ENCODE results near the gene KCNIP4. TPM values are rescaled to one million over a fixed set of nuclear protein-coding genes. Genes with fewer than 3 reads are reported as not detected.

The KCNIP4 gene
- total RNA-seq, 3 donors from 2014 or later (not counting 1 experiment from before 2014, with no cell fraction given) = not detected

DNA sequence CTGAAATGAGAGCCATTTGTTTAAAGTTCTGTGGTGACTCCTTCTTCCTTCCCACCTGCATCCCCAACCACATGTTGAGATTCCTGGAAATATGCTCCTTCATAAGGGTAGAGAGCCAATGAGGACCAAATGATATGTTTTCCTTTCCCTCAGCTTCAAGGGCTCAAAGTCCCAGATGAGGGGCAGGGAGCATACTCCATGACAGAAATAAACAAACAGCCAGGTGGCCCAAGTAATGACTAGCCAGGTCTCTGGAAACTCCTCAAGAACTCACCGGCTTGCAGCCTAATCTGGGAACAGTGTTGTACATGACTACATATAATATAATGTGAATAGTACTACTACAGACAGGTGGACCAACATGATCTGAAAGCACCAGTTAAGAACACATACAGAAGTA is 856.0 kb downstream of the KCNIP4 start:
- Histone ChIP-seq H3K36me3 (ENCODE audit: control insufficient read depth, insufficient read depth, low read length) (no peaks in the 10 kb centered on the region), H3K27me3 (ENCODE audit: control insufficient read depth, insufficient read depth, low read length) (no peaks in the 10 kb centered on the region), H3K9me3 (ENCODE audit: control insufficient read depth, insufficient read depth, low read length) (no peaks in the 10 kb centered on the region), H3K27ac (ENCODE audit: low read length) (no peak overlapping the region), H3K4me1 (ENCODE audit: control insufficient read depth, insufficient read depth, low read length) (peaks cover 3% of the 10 kb centered on the region), H3K4me3 (ENCODE audit: low read length) (no peak overlapping the region)
- ATAC-seq (no peak), DNase-seq (no peak)
- intact Hi-C loops (cut with micrococcal nuclease) = no loop called here
- 20% methylated on average over 1 of the region's 1 CpG for WGBS (ENCODE audit: insufficient coverage)
- H3K4me1 Mint-ChIP-seq = peaks cover 19 to 21% of the 10 kb centered on the region in 2 donors
- TF ChIP-seq, protein P1, sequence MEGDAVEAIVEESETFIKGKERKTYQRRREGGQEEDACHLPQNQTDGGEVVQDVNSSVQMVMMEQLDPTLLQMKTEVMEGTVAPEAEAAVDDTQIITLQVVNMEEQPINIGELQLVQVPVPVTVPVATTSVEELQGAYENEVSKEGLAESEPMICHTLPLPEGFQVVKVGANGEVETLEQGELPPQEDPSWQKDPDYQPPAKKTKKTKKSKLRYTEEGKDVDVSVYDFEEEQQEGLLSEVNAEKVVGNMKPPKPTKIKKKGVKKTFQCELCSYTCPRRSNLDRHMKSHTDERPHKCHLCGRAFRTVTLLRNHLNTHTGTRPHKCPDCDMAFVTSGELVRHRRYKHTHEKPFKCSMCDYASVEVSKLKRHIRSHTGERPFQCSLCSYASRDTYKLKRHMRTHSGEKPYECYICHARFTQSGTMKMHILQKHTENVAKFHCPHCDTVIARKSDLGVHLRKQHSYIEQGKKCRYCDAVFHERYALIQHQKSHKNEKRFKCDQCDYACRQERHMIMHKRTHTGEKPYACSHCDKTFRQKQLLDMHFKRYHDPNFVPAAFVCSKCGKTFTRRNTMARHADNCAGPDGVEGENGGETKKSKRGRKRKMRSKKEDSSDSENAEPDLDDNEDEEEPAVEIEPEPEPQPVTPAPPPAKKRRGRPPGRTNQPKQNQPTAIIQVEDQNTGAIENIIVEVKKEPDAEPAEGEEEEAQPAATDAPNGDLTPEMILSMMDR (IDR thresholded peaks at IDR 0.05) = no peak
- peaks cover 5% of the 10 kb centered on the region for H3K36me3 Mint-ChIP-seq
- H3K9me3 Mint-ChIP-seq = peaks cover 13 to 16% of the 10 kb centered on the region in 2 donors
- no peak overlapping the region for H3K27ac Mint-ChIP-seq
- no peak overlapping the region for H3K4me3 Mint-ChIP-seq
- no peaks in the 10 kb centered on the region for H3K27me3 Mint-ChIP-seq (ENCODE audit: low read depth in 2 of 2)

- Mint-ChIP-seq H3K27ac (peak overlapping the region; percentile 67 to 69), H3K4me3 (peak overlapping the region; percentile 60), H3K4me1 (peaks cover 19 to 21% of the 10 kb centered on the region in 2 donors), H3K9me3 (peaks cover 12 to 17% of the 10 kb centered on the region in 2 donors), H3K27me3 (ENCODE audit: low read depth in 2 of 2) (no peaks in the 10 kb centered on the region), H3K36me3 (peaks cover 5% of the 10 kb centered on the region)
- no peaks in the 10 kb centered on the region for H3K36me3 ChIP-seq (ENCODE audit: control insufficient read depth, insufficient read depth, low read length)
- ATAC-seq = peak; percentile 26 to 63 (median 30)
- H3K4me1 ChIP-seq (ENCODE audit: control insufficient read depth, insufficient read depth, low read length) = peaks cover 3% of the 10 kb centered on the region
- H3K9me3 ChIP-seq (ENCODE audit: control insufficient read depth, insufficient read depth, low read length) = no peaks in the 10 kb centered on the region
- H3K27ac ChIP-seq (ENCODE audit: low read length) = no peak overlapping the region
- no peak overlapping the region for H3K4me3 ChIP-seq (ENCODE audit: low read length)
- TF ChIP-seq, protein P1 (IDR thresholded peaks at IDR 0.05) = no peak
- intact Hi-C loops (cut with micrococcal nuclease) = no loop called here
- 24% methylated on average over 2 of the region's 4 CpGs for WGBS (ENCODE audit: insufficient coverage)
- no peak for DNase-seq
- H3K27me3 ChIP-seq (ENCODE audit: control insufficient read depth, insufficient read depth, low read length) = no peaks in the 10 kb centered on the region
Measured at GRCh38 chr4:21090094-21090666, 858.4 kb downstream of the KCNIP4 start.

GRCh38 chr4:21083413-21083812 is 865.2 kb downstream of the KCNIP4 start:
- Histone ChIP-seq H3K4me3 (ENCODE audit: low read length) (no peak overlapping the region), H3K4me1 (ENCODE audit: control insufficient read depth, insufficient read depth, low read length) (no peaks in the 10 kb centered on the region), H3K9me3 (ENCODE audit: control insufficient read depth, insufficient read depth, low read length) (no peaks in the 10 kb centered on the region), H3K36me3 (ENCODE audit: control insufficient read depth, insufficient read depth, low read length) (no peaks in the 10 kb centered on the region), H3K27me3 (ENCODE audit: control insufficient read depth, insufficient read depth, low read length) (no peaks in the 10 kb centered on the region), H3K27ac (ENCODE audit: low read length) (no peak overlapping the region)
- H3K27ac Mint-ChIP-seq = no peak overlapping the region
- H3K27me3 Mint-ChIP-seq (ENCODE audit: low read depth in 2 of 2) = no peaks in the 10 kb centered on the region
- TF ChIP-seq, protein P1 (IDR thresholded peaks at IDR 0.05) = no peak
- no peak overlapping the region for H3K4me3 Mint-ChIP-seq
- peaks cover 2 to 12% of the 10 kb centered on the region in 2 donors for H3K4me1 Mint-ChIP-seq
- H3K36me3 Mint-ChIP-seq = peaks cover 2% of the 10 kb centered on the region
- intact Hi-C loops (cut with micrococcal nuclease) = no loop called here
- DNase-seq (no peak), ATAC-seq (no peak)
- peaks cover 7 to 10% of the 10 kb centered on the region in 2 donors for H3K9me3 Mint-ChIP-seq

DNA sequence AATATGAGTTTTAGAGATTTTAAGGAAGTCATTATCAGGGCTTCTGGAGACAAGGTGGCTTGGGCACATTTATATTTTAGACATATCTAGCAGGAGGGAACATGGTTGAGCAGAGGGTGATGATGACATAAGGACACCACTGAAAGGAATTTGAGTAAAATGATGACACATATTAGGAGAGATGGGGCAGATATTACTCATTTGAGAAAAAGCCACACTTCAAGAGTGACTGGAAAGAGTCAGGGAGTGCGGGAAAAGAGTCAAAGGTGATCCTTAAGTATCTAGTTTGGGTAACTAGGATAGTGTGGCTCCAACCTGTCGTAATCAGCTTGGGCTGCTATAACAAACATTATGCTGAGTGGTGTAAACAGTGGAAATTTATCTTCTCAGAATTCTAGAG is 870.6 kb downstream of the KCNIP4 start:
- no peaks in the 10 kb centered on the region for H3K27me3 ChIP-seq (ENCODE audit: control insufficient read depth, insufficient read depth, low read length)
- no peak overlapping the region for H3K27ac Mint-ChIP-seq
- peaks cover 0 to 3% of the 10 kb centered on the region in 2 donors for H3K27me3 Mint-ChIP-seq (ENCODE audit: low read depth in 2 of 2)
- no peaks in the 10 kb centered on the region for H3K36me3 ChIP-seq (ENCODE audit: control insufficient read depth, insufficient read depth, low read length)
- H3K9me3 ChIP-seq (ENCODE audit: control insufficient read depth, insufficient read depth, low read length) = no peaks in the 10 kb centered on the region
- 80% methylated on average over 2 of the region's 2 CpGs for WGBS (ENCODE audit: insufficient coverage)
- H3K4me1 Mint-ChIP-seq = peaks cover 0 to 9% of the 10 kb centered on the region in 2 donors
- no peaks in the 10 kb centered on the region for H3K4me1 ChIP-seq (ENCODE audit: control insufficient read depth, insufficient read depth, low read length)
- intact Hi-C loops (cut with micrococcal nuclease) = no loop called here
- no peak overlapping the region for H3K27ac ChIP-seq (ENCODE audit: low read length)
- DNase-seq (no peak), ATAC-seq (no peak)
- peaks cover 0 to 9% of the 10 kb centered on the region in 2 donors for H3K9me3 Mint-ChIP-seq
- H3K4me3 ChIP-seq (ENCODE audit: low read length) = no peak overlapping the region
- no peaks in the 10 kb centered on the region for H3K36me3 Mint-ChIP-seq
- H3K4me3 Mint-ChIP-seq = no peak overlapping the region
- TF ChIP-seq, protein P1 (IDR thresholded peaks at IDR 0.05) = no peak
